Fibroblast of the conjunctiva (primary cell): ENCODE data around the gene CDH1.
"Not testable (repeated sequence)": the region's sequence is repeated elsewhere in the genome, so short reads cannot be mapped to it uniquely, and the experiment has no call there.

Experiments
- DNase-seq: peaks from one replicate; pipeline ENCODE4 v3.0.0-alpha.2; 2010; ENCODE audit warnings: low read depth

Gene CDH1

DNA sequence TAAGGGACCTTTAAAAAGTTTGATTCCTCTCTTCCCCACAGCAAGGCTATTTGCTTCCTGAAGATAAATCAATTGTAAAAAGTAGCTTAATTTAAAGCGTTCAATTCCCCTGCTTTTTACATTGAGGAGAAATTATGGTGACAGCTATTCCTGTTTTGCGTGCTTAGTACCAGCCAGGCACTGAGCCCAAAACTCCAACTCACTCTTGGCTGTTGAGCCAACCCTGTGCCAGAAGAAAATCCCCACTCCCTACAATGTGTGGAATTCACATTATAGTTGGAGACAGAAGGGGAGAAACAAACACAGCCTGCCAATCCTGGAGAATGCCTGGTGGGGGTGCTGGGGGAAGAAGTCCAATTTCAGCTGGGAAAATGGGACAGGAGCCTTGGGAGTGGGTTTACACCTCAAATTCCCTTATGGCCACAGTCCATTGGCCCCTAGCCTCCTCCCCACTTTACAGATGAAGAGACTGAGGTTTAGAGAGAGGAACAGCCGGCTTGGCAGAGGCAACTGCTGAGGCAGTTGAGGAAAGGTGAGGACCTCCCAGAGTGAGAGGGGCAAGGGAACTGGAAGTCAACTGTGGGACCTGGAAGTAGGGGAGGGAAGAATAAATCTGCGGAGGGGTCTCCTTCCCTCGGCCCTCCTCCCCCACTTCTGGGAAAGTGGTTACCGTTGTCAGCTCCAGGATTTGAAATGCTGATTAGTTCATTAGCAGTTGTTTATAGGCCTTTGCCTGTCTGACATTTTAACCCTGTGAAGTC is 26.1 kb downstream of the CDH1 start:
- no peak for DNase-seq

GRCh38 chr16:68764862-68765261 is 27.8 kb downstream of the CDH1 start:
- DNase-seq: no peak

DNA sequence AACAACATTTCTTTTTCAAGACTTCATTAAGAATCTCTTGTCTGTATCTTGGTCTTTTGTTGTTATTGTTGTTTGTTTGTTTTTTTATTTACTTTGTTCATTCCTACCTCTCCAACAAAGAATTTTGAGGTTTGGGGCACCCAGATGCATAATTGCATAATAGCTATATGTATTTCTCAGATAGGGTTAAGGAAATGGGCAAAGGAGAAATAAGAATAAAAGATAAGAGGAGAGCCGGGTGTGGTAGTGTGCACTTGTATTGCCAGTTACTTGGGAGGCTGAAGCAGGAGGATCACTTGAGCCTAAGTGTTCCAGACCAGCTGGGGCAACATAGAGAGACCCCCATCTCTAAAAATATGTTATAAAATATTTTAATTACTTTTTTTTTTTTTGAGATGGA is 30.5 kb downstream of the CDH1 start:
- no peak for DNase-seq

- no peak for DNase-seq
These were observed 31.1 kb downstream of the CDH1 start for GRCh38 chr16:68768175-68768574.

DNA sequence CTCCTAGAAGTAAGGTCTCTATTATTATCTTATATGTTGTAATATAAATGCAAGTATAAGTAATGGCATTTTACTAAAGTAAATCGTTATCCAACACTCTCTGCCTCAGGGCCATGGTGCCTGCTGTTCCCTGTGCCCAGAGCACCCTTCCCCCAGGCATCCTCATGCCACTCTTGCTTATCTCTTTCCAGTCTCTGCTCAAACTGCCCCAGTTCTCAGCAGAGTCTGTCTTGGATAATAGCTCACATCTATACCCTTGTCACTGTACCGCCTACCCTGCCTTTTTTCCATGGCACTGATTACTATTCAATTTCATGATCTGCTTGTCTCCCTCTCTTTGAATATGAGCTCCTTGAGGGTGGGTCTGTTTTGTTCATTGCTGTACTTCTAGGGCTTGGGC is 31.7 kb downstream of the CDH1 start:
- no peak for DNase-seq

GRCh38 chr16:68770671-68771070 is 33.6 kb downstream of the CDH1 start:
- no peak for DNase-seq

DNA sequence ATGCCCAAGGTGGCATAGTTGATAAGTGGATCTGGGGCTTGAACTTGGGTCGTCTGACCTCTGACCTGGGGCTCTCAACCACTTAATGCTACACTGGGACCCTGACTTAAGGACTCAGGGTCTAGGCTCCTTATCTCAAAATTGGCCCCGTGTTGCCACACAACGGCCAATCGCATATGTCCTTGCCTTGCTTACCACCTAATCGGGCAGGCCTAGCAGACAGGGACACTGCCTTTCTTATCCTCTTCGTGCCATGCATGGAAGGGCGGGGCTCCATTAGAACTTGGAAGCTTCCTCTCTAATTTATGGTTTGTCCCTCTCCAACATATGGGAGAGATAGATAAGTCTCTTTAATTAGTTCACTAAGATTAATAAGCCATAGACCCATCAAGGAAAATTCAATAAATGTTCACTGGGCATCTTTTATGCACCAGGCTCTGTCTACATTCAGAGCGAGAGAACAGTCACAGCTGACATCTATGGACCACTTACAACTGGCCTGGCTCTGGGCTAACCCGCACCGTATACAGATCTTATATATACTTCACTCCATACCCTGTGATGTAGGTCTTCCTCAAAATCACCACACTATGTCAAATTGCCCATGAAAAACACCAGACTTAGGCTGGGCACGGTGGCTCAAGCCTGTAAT is 35.1 kb downstream of the CDH1 start:
- DNase-seq: no peak

- no peak for DNase-seq
These were observed 35.8 kb downstream of the CDH1 start for GRCh38 chr16:68772871-68773270.

DNA sequence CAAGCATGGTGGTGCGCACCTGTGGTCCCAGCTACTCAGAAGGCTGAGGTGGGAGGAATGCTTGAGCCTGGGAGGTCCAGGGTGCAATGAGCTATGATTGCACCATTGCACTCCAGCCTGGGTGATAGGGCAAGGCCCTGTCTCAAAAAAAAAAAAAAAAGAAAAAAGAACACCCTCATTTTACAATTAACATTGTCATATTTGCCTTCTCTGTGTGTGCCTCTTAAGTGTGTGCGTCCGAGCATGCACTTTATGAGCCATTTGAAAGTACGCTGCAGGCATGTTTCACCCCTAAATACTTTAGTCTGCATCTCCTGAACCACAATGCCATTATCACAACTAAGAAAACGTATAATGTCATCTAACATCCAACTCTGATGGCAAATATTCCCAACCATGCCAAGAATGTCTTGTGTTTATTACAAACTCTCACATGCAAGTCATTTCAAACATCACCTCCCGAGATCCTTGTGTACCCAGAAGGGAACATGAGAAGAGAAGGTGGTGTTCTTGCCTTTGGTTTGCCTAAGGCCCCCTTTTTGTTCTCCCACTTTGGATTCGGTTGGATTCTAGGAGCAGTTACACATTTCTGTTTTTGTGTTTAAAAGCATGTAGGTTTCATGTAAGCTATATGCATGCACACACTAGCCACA is 38.0 kb downstream of the CDH1 start:
- no peak for DNase-seq

GRCh38 chr16:68776821-68777485 is 39.9 kb downstream of the CDH1 start:
- DNase-seq: no peak

DNA sequence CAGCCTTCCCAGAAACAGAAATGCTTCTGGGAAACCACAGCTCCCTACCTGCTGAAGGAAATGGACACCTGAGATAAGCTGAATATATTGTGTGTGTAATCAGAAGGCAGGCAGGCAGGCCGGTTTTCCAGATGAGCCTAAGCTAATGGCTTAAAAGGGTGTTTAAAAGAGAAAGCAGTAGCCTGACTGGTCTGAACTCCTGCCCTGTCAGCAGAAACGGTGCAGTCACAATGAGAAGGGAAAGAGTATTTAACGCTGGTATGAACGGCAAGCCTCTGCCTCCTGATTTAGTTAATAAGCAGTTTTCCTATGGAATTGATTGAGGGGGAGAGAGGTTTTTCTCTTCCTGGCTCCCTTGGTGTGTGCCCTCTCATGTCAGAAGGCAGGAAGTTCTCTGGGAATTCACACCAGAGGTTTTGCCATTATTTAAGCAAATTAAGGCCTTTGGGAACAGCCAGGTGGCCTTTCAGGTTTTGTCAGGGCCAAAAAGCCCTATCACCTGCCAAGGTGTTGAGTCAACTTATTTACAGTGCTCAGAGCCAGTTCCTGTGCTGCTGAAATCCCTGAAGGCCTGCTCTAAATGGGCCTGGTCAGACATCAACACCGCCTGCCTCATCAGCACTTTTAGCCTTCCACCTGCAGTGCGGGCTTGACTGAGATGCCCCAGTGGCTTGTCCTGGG is 41.6 kb downstream of the CDH1 start:
- DNase-seq: no peak

- DNase-seq: no peak
These were observed 42.8 kb downstream of the CDH1 start for GRCh38 chr16:68779891-68780290.

- DNase-seq: no peak
These were observed 44.7 kb downstream of the CDH1 start for GRCh38 chr16:68781784-68782183.

- DNase-seq: no peak
These were observed 45.4 kb downstream of the CDH1 start for GRCh38 chr16:68782198-68783174.

DNA sequence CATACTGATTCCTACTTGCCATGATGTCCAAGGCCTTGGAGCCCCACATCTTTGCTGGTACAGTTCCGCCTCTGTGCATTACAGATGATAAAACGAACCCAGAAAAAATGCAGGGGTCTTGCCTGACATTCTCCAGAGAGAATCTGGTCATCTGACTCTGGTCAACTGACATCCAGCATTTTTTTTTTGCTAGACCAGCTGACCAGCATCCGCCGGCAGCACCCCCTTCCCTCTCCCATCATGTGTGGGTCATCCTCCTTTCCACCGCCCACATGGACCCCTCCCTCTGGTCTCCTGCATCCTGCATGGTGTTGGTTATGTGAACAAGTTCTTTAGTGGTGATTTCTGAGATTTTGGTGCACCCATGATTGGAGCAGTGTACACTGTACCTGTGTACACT is 47.1 kb downstream of the CDH1 start:
- no peak for DNase-seq

DNA sequence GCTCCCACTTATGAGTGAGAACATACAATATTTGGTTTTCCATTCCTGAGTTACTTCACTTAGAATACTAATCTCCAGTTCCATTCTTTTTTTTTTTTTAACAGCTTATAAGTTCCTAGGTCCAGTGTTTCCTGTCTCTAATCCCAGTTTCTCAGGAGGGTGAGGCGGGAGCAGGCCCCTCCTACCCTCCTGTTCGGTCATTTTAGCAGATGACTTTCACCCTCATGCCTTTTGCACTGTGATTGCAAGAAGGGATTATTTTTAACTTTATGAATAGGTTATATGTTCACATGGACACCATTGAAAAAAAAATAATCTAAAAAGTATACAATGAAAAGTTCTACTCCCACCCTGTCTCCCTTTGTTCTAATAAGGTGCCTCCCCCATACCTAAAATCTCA is 47.6 kb downstream of the CDH1 start:
- no peak for DNase-seq

- DNase-seq: no peak
These were observed 48.6 kb downstream of the CDH1 start for GRCh38 chr16:68785715-68786114.

GRCh38 chr16:68786685-68787418 is 49.8 kb downstream of the CDH1 start:
- DNase-seq: no peak

GRCh38 chr16:68787419-68787807 is 50.3 kb downstream of the CDH1 start:
- DNase-seq: not testable (repeated sequence)

DNA sequence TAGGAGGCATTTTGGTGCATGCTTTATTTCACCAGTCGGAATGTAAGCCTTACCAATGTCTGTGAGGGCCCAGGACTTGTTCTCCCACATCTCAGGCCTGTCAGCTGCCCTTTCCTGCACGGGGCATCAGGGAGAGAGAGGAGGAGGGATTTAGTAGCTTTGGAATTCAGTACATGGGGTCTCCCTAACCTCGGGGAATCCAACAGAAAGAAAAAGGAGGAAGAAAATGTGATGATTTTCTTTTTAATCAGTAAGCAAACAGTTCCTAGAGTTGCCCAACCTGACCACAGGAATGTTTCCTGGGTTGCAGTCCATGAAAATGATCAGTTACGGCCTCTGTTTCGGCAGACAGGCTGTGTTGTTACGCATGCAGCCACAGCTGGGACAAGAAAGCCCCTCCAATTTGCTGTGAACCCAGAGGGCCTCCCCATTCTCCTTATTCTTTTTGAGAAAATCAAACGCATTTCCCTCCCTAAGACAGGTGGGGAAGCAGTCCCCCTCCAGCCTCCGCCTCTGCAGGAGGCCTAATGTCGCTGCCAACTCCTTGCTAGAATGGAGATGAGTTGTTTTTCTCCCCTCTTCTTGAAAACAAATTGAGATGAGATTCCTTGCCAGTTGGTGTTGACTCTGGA is 53.2 kb downstream of the CDH1 start:
- DNase-seq: peak; percentile 20
